HTR-8/SVneo (cell line): ENCODE data around the gene TRERF1.
"Not testable (repeated sequence)": the region's sequence is repeated elsewhere in the genome, so short reads cannot be mapped to it uniquely, and the experiment has no call there.

Experiments used
- DNase-seq: peaks from one replicate; pipeline ENCODE4 v3.0.0; 2011; ENCODE audit warnings: low spot score, mixed read lengths; ENCODE audit not compliant: insufficient read length
- FAIRE-seq: peaks from 2 replicates; lab custom pipeline; 2011; peaks lifted over from hg19 to GRCh38; lab: Jason Lieb, UNC

Gene TRERF1

GRCh38 chr6:42345696-42346416 is 105.9 kb downstream of the TRERF1 start:
- DNase-seq (no peak), FAIRE-seq (no peak)

DNA sequence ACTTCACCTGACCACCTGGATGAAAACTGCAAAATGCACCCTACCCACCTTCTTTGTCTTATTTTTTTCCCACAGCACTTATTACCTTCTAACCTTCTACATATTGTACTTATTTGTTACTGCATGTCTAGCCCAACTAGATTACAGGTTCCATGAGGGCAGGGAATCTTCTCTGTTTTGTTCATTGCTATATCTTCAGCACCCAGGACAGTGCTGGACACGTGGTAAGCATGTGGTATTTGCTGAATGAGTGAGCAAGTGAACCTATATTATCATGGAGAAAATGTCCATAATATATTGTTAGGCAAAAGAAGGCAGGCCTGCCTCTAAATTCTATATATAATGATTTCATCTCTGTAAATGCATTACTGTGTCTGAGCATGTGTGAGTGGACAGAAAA is 107.0 kb downstream of the TRERF1 start:
- FAIRE-seq (no peak), DNase-seq (no peak)

- no peak for FAIRE-seq
Observed at GRCh38 chr6:42341771-42342553, 109.8 kb downstream of the TRERF1 start.

DNA sequence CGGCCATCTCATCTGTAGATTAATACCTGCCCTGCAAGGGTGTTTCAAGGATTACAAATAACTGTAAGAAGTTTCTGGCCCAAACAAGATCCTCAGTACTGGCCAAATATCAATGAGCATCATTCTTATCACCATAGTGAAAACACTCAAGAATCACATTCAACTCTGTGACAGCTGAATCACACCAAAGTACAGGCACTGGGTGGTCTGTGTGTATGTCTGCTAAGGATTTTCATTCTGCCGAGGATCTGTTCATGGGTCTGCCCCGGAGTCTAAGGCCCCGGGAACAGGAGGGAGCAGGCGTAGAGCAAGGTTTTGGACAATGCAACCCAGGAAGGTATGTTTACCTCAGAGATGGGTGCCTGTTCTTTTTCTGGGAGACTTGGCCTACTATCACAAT is 110.5 kb downstream of the TRERF1 start:
- DNase-seq (no peak), FAIRE-seq (no peak)

More at GRCh38 chr6:42341771-42342553, 109.8 kb downstream of the TRERF1 start:
- DNase-seq = no peak

DNA sequence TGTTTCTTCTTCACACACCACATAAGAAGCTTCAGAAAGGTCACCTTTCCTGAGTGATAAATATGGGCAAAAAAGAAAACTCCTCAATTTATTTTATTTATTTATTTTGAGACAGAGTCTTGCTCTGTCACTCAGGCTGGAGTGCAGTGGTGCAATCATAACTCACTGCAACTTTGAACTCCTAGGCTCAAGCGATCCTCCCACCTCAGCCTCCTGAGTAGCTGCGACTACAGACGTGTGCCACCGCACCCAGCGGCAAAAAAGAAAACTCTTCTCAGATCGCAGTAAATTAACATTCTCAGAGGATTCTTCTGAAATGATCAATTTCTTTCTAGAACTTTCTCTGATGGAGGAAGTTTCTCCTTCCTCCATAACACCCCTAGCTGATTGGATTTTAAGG is 111.2 kb downstream of the TRERF1 start:
- no peak for FAIRE-seq
- no peak for DNase-seq

GRCh38 chr6:42339991-42340401 is 111.7 kb downstream of the TRERF1 start:
- DNase-seq (no peak), FAIRE-seq (no peak)

GRCh38 chr6:42338744-42339222 is 112.9 kb downstream of the TRERF1 start:
- FAIRE-seq (peak; percentile 70), DNase-seq (peak; percentile 83)

DNA sequence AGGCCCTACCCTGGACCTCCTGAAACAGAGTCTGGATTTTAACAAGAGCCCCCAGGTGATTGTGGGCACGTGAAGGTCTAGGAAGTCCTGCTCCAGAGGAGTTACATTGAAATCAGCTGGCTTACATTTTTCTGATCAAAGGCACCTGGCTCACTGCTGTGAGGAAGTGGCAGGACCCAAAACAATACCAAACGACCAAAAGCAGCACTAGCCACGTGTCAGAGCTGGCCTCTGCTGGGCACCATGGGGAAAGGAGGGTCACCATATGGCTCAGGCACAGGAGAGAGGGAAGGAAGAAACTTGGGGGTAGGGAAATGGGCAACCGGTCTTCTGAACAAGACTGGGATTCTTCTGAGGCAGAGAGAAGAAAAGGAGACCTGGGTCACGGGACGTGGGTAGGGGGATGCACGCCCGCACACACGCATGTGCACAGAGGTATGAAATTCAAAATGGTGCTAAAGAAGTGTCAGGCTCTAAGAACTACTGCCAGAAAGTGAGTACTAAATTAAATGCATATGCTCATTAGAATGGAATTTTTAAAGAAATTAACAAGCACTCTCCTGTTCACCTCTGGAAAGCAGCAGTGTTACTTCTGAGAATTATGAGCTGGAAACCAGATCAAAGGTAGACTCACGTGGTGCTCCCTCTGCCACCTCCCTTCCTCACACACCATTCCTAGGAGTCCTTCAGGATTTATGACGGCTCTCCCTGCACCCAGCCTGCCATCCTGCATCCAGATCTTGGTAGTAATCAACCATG is 113.6 kb downstream of the TRERF1 start:
- DNase-seq (no peak), FAIRE-seq (peak; percentile 59)

- FAIRE-seq (no peak), DNase-seq (no peak)
Observed at GRCh38 chr6:42336431-42336830, 115.3 kb downstream of the TRERF1 start.

- FAIRE-seq (no peak), DNase-seq (no peak)
Observed at GRCh38 chr6:42335896-42336295, 115.8 kb downstream of the TRERF1 start.

- DNase-seq (no peak), FAIRE-seq (no peak)
Observed at GRCh38 chr6:42334870-42335269, 116.9 kb downstream of the TRERF1 start.

GRCh38 chr6:42333612-42334011 is 118.1 kb downstream of the TRERF1 start:
- DNase-seq (no peak), FAIRE-seq (no peak)

- no peak for FAIRE-seq
- DNase-seq = no peak
Observed at GRCh38 chr6:42332916-42333315, 118.8 kb downstream of the TRERF1 start.

DNA sequence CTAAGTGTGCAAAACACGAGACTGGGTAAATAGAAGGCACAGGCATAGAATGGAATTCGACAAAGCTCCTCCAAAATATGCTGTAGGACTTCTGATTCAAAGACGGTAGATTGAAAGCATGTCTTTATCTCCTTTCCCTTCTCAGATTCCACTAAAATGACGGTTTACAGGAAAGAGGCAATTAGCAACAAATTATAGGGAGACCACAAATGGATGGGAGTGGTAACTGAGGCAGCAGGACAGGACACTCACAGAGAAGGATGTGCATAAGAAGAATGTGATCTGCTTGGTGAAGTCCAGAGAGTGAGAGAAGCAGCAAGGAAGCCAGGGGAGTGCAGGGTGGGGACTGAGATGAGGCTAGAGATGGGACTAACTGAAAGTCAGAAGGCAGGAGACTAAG is 120.7 kb downstream of the TRERF1 start:
- DNase-seq = no peak
- FAIRE-seq = no peak

DNA sequence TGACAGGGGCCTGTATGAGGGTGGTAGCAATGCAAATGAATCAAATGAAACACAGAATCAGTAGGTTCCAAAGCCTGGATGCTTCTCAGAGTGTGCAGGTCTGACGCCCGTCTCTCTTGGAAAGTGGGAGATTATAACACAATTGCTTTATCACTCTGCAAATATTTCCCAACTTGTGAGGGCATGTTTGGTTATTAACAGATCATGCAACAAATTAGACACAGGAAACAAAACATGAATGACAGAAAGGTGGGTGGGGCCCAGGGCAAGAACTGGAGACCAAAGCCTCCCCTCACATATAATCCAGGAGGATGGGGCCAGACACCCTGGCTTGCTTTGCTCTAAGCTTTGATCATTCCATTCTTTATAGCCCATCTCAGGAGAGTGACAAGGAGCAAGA is 125.5 kb downstream of the TRERF1 start:
- FAIRE-seq = no peak
- no peak for DNase-seq

- DNase-seq, FAIRE-seq: not testable (repeated sequence)
Observed at GRCh38 chr6:42324656-42325324, 126.9 kb downstream of the TRERF1 start.

DNA sequence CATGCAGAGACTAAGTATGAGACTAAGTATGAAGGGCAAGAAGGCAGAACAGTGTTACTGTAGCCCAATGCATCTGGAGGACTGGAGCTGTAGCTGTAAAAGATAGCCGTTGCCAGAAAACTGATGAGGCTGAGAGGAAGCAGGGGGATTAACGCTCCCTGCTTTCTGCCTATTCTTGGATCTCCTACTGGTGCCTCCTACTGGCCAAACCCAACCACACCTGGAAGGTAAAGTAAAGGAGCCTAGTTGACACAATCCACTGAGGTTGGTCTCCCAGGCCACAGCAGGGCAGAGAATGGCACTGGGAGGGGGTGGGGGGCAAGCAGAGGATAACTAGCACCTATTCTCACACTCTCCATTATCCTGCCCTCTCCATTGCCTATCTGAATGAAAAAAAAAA is 129.1 kb downstream of the TRERF1 start:
- FAIRE-seq = no peak
- DNase-seq = no peak

- FAIRE-seq = no peak
- no peak for DNase-seq
Observed at GRCh38 chr6:42321976-42322375, 129.8 kb downstream of the TRERF1 start.

DNA sequence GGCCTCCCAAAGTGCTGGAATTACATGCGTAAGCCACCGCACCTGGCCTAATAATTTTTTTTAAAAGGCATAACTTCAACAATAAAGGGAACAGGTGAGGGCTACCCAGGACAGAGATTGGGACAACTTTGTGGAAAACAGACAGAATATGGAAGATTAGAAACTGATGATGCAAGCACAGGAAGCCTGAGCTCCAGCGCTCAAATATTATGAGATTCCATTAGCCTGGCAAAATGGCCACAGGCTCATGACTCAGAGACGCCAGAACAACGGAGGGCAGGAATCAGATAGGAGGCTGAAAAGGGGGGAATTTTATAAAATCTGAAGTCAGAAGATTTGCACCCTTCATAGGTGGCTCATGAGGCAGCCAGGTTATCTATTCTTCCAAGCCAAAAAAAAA is 131.0 kb downstream of the TRERF1 start:
- DNase-seq = no peak
- no peak for FAIRE-seq

GRCh38 chr6:42318480-42318879 is 133.2 kb downstream of the TRERF1 start:
- FAIRE-seq = no peak

More at GRCh38 chr6:42318480-42318879, 133.2 kb downstream of the TRERF1 start:
- DNase-seq = no peak
